Measurements from ENCODE around the gene C11orf86.

GRCh38 chr11:67002297-67002913 is 27.3 kb downstream of the C11orf86 start:
- TF ChIP-seq CTBP1 (IDR thresholded peaks at IDR 0.05; ENCODE audit: borderline replicate concordance): no peak
- TF ChIP-seq SP1 (IDR thresholded peaks at IDR 0.05): no peak
- no peak for TF ChIP-seq ARNT (IDR thresholded peaks at IDR 0.05)
- no peak for TF ChIP-seq FOXK2 (IDR thresholded peaks at IDR 0.05)
- no peak for TF ChIP-seq FOXM1 (IDR thresholded peaks at IDR 0.05; ENCODE audit: borderline replicate concordance)
- TF ChIP-seq BHLHE40 (IDR thresholded peaks at IDR 0.05; ENCODE audit: borderline replicate concordance): no peak
- no peak for TF ChIP-seq NFRKB (IDR thresholded peaks at IDR 0.05)
- TF ChIP-seq ZNF384 (IDR thresholded peaks at IDR 0.05): no peak
- no peak for TF ChIP-seq TARDBP (IDR thresholded peaks at IDR 0.05)
- no peak for TF ChIP-seq SUZ12 (IDR thresholded peaks at IDR 0.05)
